H9 (cell line): ENCODE measurements around the gene RETREG3. TPM values are rescaled to one million over a fixed set of nuclear protein-coding genes. Genes with fewer than 3 reads are reported as not detected.

Source experiments
- DNase-seq: peaks from one replicate; pipeline ENCODE4 v3.0.0-alpha.2; 2017
- H2AFZ ChIP-seq: one replicate; pipeline ENCODE4 v1.6.1; 2013; ENCODE audit warnings: mild to moderate bottlenecking, low read length, control low read depth, moderate library complexity
- H2AK5ac ChIP-seq: 2 replicates; pipeline ENCODE4 v1.6.1; 2013; ENCODE audit warnings: low read length, control low read depth, mixed read lengths; ENCODE audit not compliant: insufficient read length
- H2BK120ac ChIP-seq: one replicate; pipeline ENCODE4 v1.6.1; 2013; ENCODE audit warnings: low read depth, mild to moderate bottlenecking, low read length, control low read depth, inconsistent platforms; ENCODE audit not compliant: poor library complexity, severe bottlenecking
- H2BK12ac ChIP-seq: 2 replicates; pipeline ENCODE4 v1.6.1; 2013; ENCODE audit warnings: low read length, control low read depth, mixed read lengths, low read depth; ENCODE audit not compliant: insufficient read length
- H2BK15ac ChIP-seq: 2 replicates; pipeline ENCODE4 v1.6.1; 2013; ENCODE audit warnings: low read depth, low read length, control low read depth
- H2BK20ac ChIP-seq: one replicate; pipeline ENCODE4 v1.6.1; 2013; ENCODE audit warnings: low read depth, mild to moderate bottlenecking, low read length, control low read depth, inconsistent platforms; ENCODE audit not compliant: poor library complexity, severe bottlenecking
- H2BK5ac ChIP-seq: 2 replicates; pipeline ENCODE4 v1.6.1; 2013; ENCODE audit warnings: low read length, control low read depth, mixed read lengths; ENCODE audit not compliant: insufficient read length
- H3K14ac ChIP-seq: 2 replicates; pipeline ENCODE4 v1.6.1; 2013; ENCODE audit warnings: low read length, control low read depth; ENCODE audit not compliant: insufficient read depth
- H3K18ac ChIP-seq: 2 replicates; pipeline ENCODE4 v1.6.1; 2013; ENCODE audit warnings: low read depth, mild to moderate bottlenecking, mixed read lengths, low read length, control low read depth; ENCODE audit not compliant: insufficient read length
- H3K23ac ChIP-seq: 2 replicates; pipeline ENCODE4 v1.6.1; 2013; ENCODE audit warnings: low read length, control low read depth, mixed read lengths, low read depth; ENCODE audit not compliant: insufficient read length
- H3K23me2 ChIP-seq: 2 replicates; pipeline ENCODE4 v1.6.1; 2013; ENCODE audit warnings: low read depth, mild to moderate bottlenecking, mixed read lengths, low read length, control low read depth; ENCODE audit not compliant: insufficient read length, poor library complexity, severe bottlenecking
- H3K27ac ChIP-seq: 2 replicates; pipeline ENCODE4 v1.5.1; 2013; ENCODE audit warnings: low read length, control low read depth, mixed read lengths, low read depth; ENCODE audit not compliant: insufficient read length
- H3K27me3 ChIP-seq: 2 replicates; pipeline ENCODE4 v1.6.1; 2013; ENCODE audit warnings: low read length, control low read depth, inconsistent platforms; ENCODE audit not compliant: insufficient read depth
- H3K4ac ChIP-seq: 2 replicates; pipeline ENCODE4 v1.6.1; 2013; ENCODE audit warnings: low read depth, mild to moderate bottlenecking, control low read depth, inconsistent platforms, low read length, moderate library complexity
- H3K4me1 ChIP-seq: 2 replicates; pipeline ENCODE4 v1.6.1; 2013; ENCODE audit warnings: low read length, control low read depth, inconsistent platforms; ENCODE audit not compliant: insufficient read depth
- H3K4me2 ChIP-seq: 2 replicates; pipeline ENCODE4 v1.6.1; 2013; ENCODE audit warnings: low read length, control low read depth, mixed read lengths; ENCODE audit not compliant: insufficient read length, insufficient read depth
- H3K56ac ChIP-seq: 2 replicates; pipeline ENCODE4 v1.6.1; 2013; ENCODE audit warnings: low read depth, mild to moderate bottlenecking, mixed read lengths, low read length, control low read depth; ENCODE audit not compliant: insufficient read length
- H3K79me1 ChIP-seq: 2 replicates; pipeline ENCODE4 v1.6.1; 2013; ENCODE audit warnings: low read depth, mild to moderate bottlenecking, moderate library complexity, low read length, control low read depth, inconsistent platforms; ENCODE audit not compliant: insufficient read depth, poor library complexity, severe bottlenecking
- H3K79me2 ChIP-seq: 2 replicates; pipeline ENCODE4 v1.6.1; 2013; ENCODE audit warnings: low read length, control low read depth, inconsistent platforms; ENCODE audit not compliant: insufficient read depth
- H3K9ac ChIP-seq: 2 replicates; pipeline ENCODE4 v1.6.1; 2013; ENCODE audit warnings: low read length, control low read depth, mixed read lengths; ENCODE audit not compliant: insufficient read length; ENCODE audit errors: extremely low read depth
- H3K9me3 ChIP-seq: one replicate; pipeline ENCODE4 v1.6.1; 2013; ENCODE audit warnings: low read depth, low read length, inconsistent platforms; ENCODE audit not compliant: control insufficient read depth
- H3T11ph ChIP-seq: one replicate; pipeline ENCODE4 v1.6.1; 2013; ENCODE audit warnings: mild to moderate bottlenecking, low read length, control low read depth, inconsistent platforms
- H4K20me1 ChIP-seq: one replicate; pipeline ENCODE4 v1.6.1; 2013; ENCODE audit not compliant: control insufficient read depth, insufficient read length, insufficient read depth
- H4K5ac ChIP-seq: 2 replicates; pipeline ENCODE4 v1.6.1; 2013; ENCODE audit warnings: low read depth, mild to moderate bottlenecking, mixed read lengths, low read length, control low read depth; ENCODE audit not compliant: insufficient read length
- H4K8ac ChIP-seq: replicated peaks from 2 replicates; pipeline ENCODE4 v1.6.1; 2013; ENCODE audit warnings: low read length, control low read depth, mixed read lengths, low read depth; ENCODE audit not compliant: insufficient read length
- H4K91ac ChIP-seq: 2 replicates; pipeline ENCODE4 v1.6.1; 2013; ENCODE audit warnings: low read depth, mild to moderate bottlenecking, moderate library complexity, mixed read lengths, low read length, control low read depth; ENCODE audit not compliant: insufficient read length
- H3K27ac Mint-ChIP-seq, 3 experiments: 2 replicates in 2 of 3; 3 replicates in 1 of 3; pipeline ENCODE4 v1.8.0; 2020 to 2021; ENCODE audit warnings: mixed read lengths in 3 of 3, mild to moderate bottlenecking in 1 of 3, moderate library complexity in 1 of 3
- H3K27me3 Mint-ChIP-seq: 2 replicates; pipeline ENCODE4 v1.8.0; 2021; ENCODE audit warnings: low read depth, mild to moderate bottlenecking, moderate library complexity, mixed read lengths
- H3K36me3 Mint-ChIP-seq, 3 experiments: 2 replicates in 2 of 3; 3 replicates in 1 of 3; pipeline ENCODE4 v1.8.0; 2020 to 2021; ENCODE audit warnings: low read depth in 3 of 3, mixed read lengths in 3 of 3; ENCODE audit not compliant: insufficient read depth in 1 of 3
- H3K4me1 Mint-ChIP-seq, 2 experiments: 2 replicates each; pipeline ENCODE4 v1.8.0; 2020; ENCODE audit warnings: mixed read lengths in 2 of 2
- H3K4me3 Mint-ChIP-seq, 2 experiments: 2 replicates in 1 of 2; 3 replicates in 1 of 2; pipeline ENCODE4 v1.8.0; 2020 to 2021; ENCODE audit warnings: mild to moderate bottlenecking in 2 of 2, mixed read lengths in 2 of 2, moderate library complexity in 1 of 2
- H3K9me3 Mint-ChIP-seq, 2 experiments: 2 replicates in 1 of 2; 3 replicates in 1 of 2; pipeline ENCODE4 v1.8.0; 2020; ENCODE audit warnings: mild to moderate bottlenecking in 2 of 2, mixed read lengths in 2 of 2, moderate library complexity in 1 of 2
- WGBS: extraction: QIAGEN DNeasy Blood & Tissue Kit; methylation state at CpG from one replicate; pipeline ENCODE4 v1.1.7; 2013; ENCODE audit warnings: missing lambda C conversion rate, low lambda C conversion rate, mixed read lengths; ENCODE audit not compliant: insufficient read length; ENCODE audit errors: extremely low coverage; 5-methylcytosine and 5-hydroxymethylcytosine counted together
- total RNA-seq: library from RNA; stranded (reverse); gene quantifications from 2 replicates; pipeline ENCODE4 v1.2.1, GENCODE V29; 2021
- TF ChIP-seq, protein P1 (sequence below): fragments of 200-600 bp; sonication (generic); conservative IDR thresholded peaks from 3 replicates; pipeline ENCODE4 v1.8.0; 2021; ENCODE audit warnings: antibody characterized with exemption, mild to moderate bottlenecking

The RETREG3 gene
- total RNA-seq, 1 experiment from 2014 or later = 47.3 TPM

- Histone ChIP-seq H3K9me3 (no peaks in the 10 kb centered on the region), H3K4ac (no peak overlapping the region), H3K18ac (no peak overlapping the region), H3K79me2 (no peaks in the 10 kb centered on the region), H3K4me2 (peak overlapping the region; percentile 61), H4K5ac (no peak overlapping the region), H3K27me3 (no peaks in the 10 kb centered on the region), H2BK120ac (no peak overlapping the region), H2BK5ac (no peak overlapping the region), H3K23ac (no peak overlapping the region), H4K91ac (no peak overlapping the region), H3K9ac (peak overlapping the region; percentile 20), H3T11ph (no peak overlapping the region), H2BK12ac (no peak overlapping the region), H3K79me1 (no peaks in the 10 kb centered on the region), H3K4me1 (no peaks in the 10 kb centered on the region; the same call in 1 of the 2 replicates), H4K20me1 (no peaks in the 10 kb centered on the region), H4K8ac (no peak overlapping the region), H3K56ac (no peak overlapping the region), H3K14ac (no peak overlapping the region; the same call in 1 of the 2 replicates), H3K27ac (no peak overlapping the region), H2AFZ (no peak overlapping the region), H3K23me2 (peaks cover 9% of the 10 kb centered on the region), H2BK20ac (no peak overlapping the region), H2AK5ac (no peak overlapping the region), H2BK15ac (no peak overlapping the region)
- peaks cover 0 to 22% (median 16%) of the 10 kb centered on the region in 3 experiments; a peak in 6 of 7 replicates for H3K36me3 Mint-ChIP-seq
- DNase-seq = peak; percentile 91
- TF ChIP-seq, protein P1, sequence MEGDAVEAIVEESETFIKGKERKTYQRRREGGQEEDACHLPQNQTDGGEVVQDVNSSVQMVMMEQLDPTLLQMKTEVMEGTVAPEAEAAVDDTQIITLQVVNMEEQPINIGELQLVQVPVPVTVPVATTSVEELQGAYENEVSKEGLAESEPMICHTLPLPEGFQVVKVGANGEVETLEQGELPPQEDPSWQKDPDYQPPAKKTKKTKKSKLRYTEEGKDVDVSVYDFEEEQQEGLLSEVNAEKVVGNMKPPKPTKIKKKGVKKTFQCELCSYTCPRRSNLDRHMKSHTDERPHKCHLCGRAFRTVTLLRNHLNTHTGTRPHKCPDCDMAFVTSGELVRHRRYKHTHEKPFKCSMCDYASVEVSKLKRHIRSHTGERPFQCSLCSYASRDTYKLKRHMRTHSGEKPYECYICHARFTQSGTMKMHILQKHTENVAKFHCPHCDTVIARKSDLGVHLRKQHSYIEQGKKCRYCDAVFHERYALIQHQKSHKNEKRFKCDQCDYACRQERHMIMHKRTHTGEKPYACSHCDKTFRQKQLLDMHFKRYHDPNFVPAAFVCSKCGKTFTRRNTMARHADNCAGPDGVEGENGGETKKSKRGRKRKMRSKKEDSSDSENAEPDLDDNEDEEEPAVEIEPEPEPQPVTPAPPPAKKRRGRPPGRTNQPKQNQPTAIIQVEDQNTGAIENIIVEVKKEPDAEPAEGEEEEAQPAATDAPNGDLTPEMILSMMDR = no peak
- peak overlapping the region; percentile 46 to 79 (median 68); a peak in 4 of 7 replicates for H3K27ac Mint-ChIP-seq
- peaks cover 24% of the 10 kb centered on the region for H3K27me3 Mint-ChIP-seq
- H3K4me3 Mint-ChIP-seq = peak overlapping the region; percentile 77 to 86
- H3K4me1 Mint-ChIP-seq = peaks cover 11 to 19% of the 10 kb centered on the region in 2 experiments
- H3K9me3 Mint-ChIP-seq = no peaks in the 10 kb centered on the region
- WGBS = no CpG with 5 or more reads among the region's 65 CpGs
Observed at GRCh38 chr17:42536372-42537155, 72.6 kb downstream of the RETREG3 start.
